NT2/D1 (cell line): Measurements from ENCODE around the gene GALK2.

Source experiments
- SUZ12 ChIP-seq: IDR thresholded peaks from 2 replicates; pipeline ENCODE4 v1.6.1; 2011; ENCODE audit not compliant: insufficient read length, insufficient read depth; ENCODE audit errors: extremely low read depth
- YY1 ChIP-seq: IDR thresholded peaks from 2 replicates; pipeline ENCODE4 v1.6.1; 2011; ENCODE audit not compliant: insufficient read length, insufficient read depth
- ZNF274 ChIP-seq: IDR thresholded peaks from 2 replicates; pipeline ENCODE4 v1.6.1; 2011; ENCODE audit warnings: mild to moderate bottlenecking, low read depth, low read length

GRCh38 chr15:49169880-49170597 is at the start of gene GALK2:
- no peak for TF ChIP-seq YY1
- no peak for TF ChIP-seq ZNF274
- TF ChIP-seq SUZ12 = no peak
